Activated T-helper 1 cell treated with anti-CD3 and anti-CD28 coated beads, Interleukin-12 subunit alpha, Interleukin-12 subunit beta, Interleukin-2, Interleukin-4 antibody, amounts not matched to agents 30 ng/mL and 10 ng/mL and 1 ng/mL, durations not matched to agents 14 hours and 24 hours and 36 hours (primary cell): Measurements from ENCODE around the gene ALCAM. TPM values are rescaled to one million over a fixed set of nuclear protein-coding genes. Genes with fewer than 3 reads are reported as not detected.

Experiments used
- DNase-seq: peaks from one replicate; pipeline ENCODE4 v3.0.0; 2021; ENCODE audit warnings: low spot score
- H3K27ac Mint-ChIP-seq: one replicate; pipeline ENCODE4 v1.8.0; 2021; ENCODE audit warnings: mild to moderate bottlenecking, mixed read lengths
- H3K27me3 Mint-ChIP-seq: one replicate; pipeline ENCODE4 v1.8.0; 2022; ENCODE audit warnings: mild to moderate bottlenecking, moderate library complexity, mixed read lengths; ENCODE audit not compliant: insufficient read depth
- H3K36me3 Mint-ChIP-seq: one replicate; pipeline ENCODE4 v1.8.0; 2021; ENCODE audit warnings: low read depth, mixed read lengths
- H3K4me1 Mint-ChIP-seq: one replicate; pipeline ENCODE4 v1.8.0; 2021; ENCODE audit warnings: low read depth, mixed read lengths
- H3K4me3 Mint-ChIP-seq: one replicate; pipeline ENCODE4 v1.8.0; 2021; ENCODE audit warnings: mild to moderate bottlenecking, moderate library complexity, mixed read lengths
- H3K9me3 Mint-ChIP-seq: one replicate; pipeline ENCODE4 v1.8.0; 2021; ENCODE audit warnings: mixed read lengths
- intact Hi-C: fragments of 100-400 bp; cut with micrococcal nuclease; formaldehyde crosslinking; loops from one replicate; pipeline ENCODE4 v1.15.1; 2024
- total RNA-seq: library from RNA; stranded (reverse); gene quantifications from 2 replicates; pipeline ENCODE4 v1.2.3, GENCODE V29; 2022

ALCAM gene
- total RNA-seq, 1 donor from 2014 or later, result 24.9 TPM

DNA sequence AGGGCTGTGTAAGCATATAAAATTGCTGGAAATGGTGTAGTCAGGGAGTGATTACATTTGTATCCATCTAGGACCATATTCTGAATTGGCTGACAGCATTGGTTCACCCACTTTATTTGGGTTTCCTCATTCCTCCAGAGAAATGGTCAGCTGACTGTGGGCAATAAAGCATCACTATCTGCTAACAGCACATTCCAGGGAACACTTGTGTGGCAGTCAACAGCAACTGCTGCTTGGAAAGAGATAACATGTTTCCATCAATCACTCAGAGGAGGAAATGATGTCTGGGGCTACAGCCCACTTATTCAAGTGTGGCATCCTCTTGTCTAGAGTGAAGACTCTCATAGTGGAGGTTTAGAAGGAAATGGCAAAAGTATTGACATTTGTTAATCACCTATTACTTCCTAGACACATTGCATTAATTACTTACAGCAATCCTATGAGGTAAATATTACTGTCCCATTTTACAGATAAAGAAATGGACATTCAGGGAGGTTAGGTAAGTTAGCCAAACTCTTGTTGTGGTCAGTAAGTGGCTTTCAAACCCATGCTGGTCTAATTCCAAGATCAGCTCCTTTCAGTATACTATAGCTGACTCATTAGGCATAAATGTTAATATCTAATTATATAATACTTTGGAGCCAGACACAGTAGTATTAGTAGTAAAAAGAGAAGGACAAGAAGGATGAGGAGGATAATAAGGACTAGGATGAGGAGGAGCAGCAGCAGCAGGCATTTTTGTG, 247.8 kb downstream of the ALCAM start:
- no peaks in the 10 kb centered on the region for H3K4me1 Mint-ChIP-seq
- no peak overlapping the region for H3K27ac Mint-ChIP-seq
- peaks cover 6% of the 10 kb centered on the region for H3K27me3 Mint-ChIP-seq
- intact Hi-C loops, result no loop called here
- no peaks in the 10 kb centered on the region for H3K36me3 Mint-ChIP-seq
- H3K4me3 Mint-ChIP-seq, result no peak overlapping the region
- DNase-seq, result no peak
- no peaks in the 10 kb centered on the region for H3K9me3 Mint-ChIP-seq

- intact Hi-C loops, result no loop called here
- Mint-ChIP-seq H3K4me3 (no peak overlapping the region), H3K27me3 (peaks cover 6% of the 10 kb centered on the region), H3K36me3 (no peaks in the 10 kb centered on the region), H3K4me1 (no peaks in the 10 kb centered on the region), H3K27ac (no peak overlapping the region), H3K9me3 (no peaks in the 10 kb centered on the region)
- DNase-seq, result no peak
These were observed 249.1 kb downstream of the ALCAM start for GRCh38 chr3:105615814-105616213.

DNA sequence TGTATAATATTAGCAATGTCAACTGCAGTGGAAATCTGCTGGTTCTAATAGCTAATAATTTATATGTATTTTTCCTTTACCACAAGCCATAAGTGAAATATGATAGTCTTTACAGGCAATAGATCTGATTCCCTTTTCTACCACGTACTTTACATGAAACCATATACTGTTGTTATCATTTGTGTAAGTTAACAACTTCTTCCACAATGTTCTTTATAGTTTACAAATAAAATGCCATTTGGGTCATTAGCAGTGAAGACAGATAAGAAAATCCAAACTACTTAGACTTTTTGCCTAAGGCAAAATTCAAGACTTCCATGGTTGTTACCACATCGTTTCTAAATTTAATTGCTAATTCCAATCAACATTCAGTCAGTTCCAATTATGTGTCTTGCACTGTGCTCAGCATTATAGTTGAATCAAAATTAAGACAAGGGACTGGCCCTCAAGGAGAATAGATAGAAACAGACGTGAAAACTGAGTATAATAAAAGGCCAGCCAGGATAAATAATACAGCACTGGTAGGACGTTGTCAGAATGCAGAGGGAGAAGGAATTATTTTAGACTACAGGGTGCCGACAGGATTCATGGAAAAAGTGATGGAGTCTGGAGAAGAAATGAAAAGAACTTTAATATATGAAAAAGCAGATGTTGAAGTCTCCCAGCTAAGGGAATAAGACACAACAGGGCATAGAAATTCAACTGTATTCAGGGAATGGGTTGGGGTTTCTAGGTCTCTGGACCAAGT, 249.8 kb downstream of the ALCAM start:
- intact Hi-C loops, result no loop called here
- no peaks in the 10 kb centered on the region for H3K36me3 Mint-ChIP-seq
- H3K27me3 Mint-ChIP-seq, result peaks cover 6% of the 10 kb centered on the region
- no peaks in the 10 kb centered on the region for H3K9me3 Mint-ChIP-seq
- DNase-seq, result no peak
- H3K4me3 Mint-ChIP-seq, result no peak overlapping the region
- H3K4me1 Mint-ChIP-seq, result no peaks in the 10 kb centered on the region
- no peak overlapping the region for H3K27ac Mint-ChIP-seq

DNA sequence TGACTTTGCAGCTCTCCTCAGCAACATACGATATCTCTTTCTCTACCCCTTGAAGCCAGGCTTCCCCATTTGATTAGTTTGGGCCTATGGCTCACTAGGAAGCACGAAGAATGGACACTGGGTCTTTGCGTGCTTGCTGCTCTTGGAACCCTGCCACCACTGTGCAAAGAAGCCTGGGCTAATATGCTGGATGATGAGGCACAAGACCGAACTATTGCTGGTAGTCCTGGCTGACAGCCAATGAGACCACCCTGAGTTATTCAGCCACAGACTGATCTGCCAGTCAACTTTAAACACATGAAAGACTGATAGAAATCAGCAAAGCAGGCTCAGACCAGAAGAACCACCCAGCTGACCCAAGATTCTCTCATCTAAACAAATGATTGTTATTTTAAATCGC, 251.8 kb downstream of the ALCAM start:
- intact Hi-C loops, result no loop called here
- H3K27ac Mint-ChIP-seq, result no peak overlapping the region
- DNase-seq, result no peak
- H3K4me1 Mint-ChIP-seq, result no peaks in the 10 kb centered on the region
- no peak overlapping the region for H3K4me3 Mint-ChIP-seq
- H3K9me3 Mint-ChIP-seq, result no peaks in the 10 kb centered on the region
- peaks cover 5% of the 10 kb centered on the region for H3K27me3 Mint-ChIP-seq
- no peaks in the 10 kb centered on the region for H3K36me3 Mint-ChIP-seq

GRCh38 chr3:105619651-105620050, 252.9 kb downstream of the ALCAM start:
- Mint-ChIP-seq H3K9me3 (no peaks in the 10 kb centered on the region), H3K27ac (no peak overlapping the region), H3K4me3 (no peak overlapping the region), H3K4me1 (no peaks in the 10 kb centered on the region), H3K27me3 (no peaks in the 10 kb centered on the region), H3K36me3 (no peaks in the 10 kb centered on the region)
- DNase-seq, result no peak
- intact Hi-C loops, result no loop called here

DNA sequence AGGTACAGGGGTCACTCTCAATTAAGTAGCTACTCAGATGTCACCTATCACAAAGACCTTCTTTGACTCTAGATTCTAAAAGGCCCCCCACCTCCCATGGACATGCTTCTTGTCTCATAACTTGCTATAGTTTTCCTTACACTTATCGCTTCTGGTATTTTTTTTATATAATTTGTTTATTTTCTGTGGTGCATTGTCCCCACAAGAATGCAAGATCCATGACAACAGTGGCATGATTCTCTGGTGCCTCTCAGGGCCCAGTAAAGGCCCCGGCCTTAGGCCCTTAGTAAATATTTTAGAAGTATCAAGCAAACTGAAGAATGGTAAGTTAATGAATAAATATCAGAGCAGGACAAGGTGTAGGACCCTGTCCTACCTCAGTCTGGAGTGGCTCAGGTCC, 253.5 kb downstream of the ALCAM start:
- Mint-ChIP-seq H3K36me3 (no peaks in the 10 kb centered on the region), H3K4me1 (no peaks in the 10 kb centered on the region), H3K9me3 (no peaks in the 10 kb centered on the region), H3K4me3 (no peak overlapping the region), H3K27me3 (no peaks in the 10 kb centered on the region), H3K27ac (no peak overlapping the region)
- DNase-seq, result no peak
- intact Hi-C loops, result no loop called here

DNA sequence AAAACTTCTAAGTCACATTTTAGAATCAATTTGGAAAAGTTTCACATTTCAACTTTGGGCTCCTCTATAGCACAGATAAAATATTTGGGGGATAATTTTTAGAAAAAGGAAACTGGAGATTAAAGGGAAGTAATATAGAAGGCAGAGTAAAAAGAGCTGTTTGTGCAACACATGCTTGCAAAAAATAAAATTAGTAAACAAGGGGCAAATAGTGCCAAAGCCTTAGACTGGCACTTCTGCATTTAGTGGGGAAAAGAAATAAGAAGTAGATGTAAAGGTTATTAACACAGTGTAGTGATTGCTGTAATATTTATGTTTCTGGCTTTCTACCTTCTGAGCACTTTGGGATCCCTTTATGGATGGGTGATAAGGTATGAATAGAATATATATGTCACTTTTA, 255.5 kb downstream of the ALCAM start:
- H3K9me3 Mint-ChIP-seq, result no peaks in the 10 kb centered on the region
- no peaks in the 10 kb centered on the region for H3K27me3 Mint-ChIP-seq
- no peak for DNase-seq
- no peak overlapping the region for H3K27ac Mint-ChIP-seq
- H3K36me3 Mint-ChIP-seq, result no peaks in the 10 kb centered on the region
- H3K4me1 Mint-ChIP-seq, result no peaks in the 10 kb centered on the region
- no peak overlapping the region for H3K4me3 Mint-ChIP-seq
- intact Hi-C loops, result no loop called here
